SU-DHL-6 (cell line): ENCODE measurements around the gene UBC.
"Not testable (repeated sequence)": the region's sequence is repeated elsewhere in the genome, so short reads cannot be mapped to it uniquely, and the experiment has no call there.

ENCODE experiments used
- H2AFZ ChIP-seq: fragments of 200-600 bp; sonication (generic); 2 replicates; pipeline ENCODE4 v1.6.1; 2014; ENCODE audit warnings: low read depth, mild to moderate bottlenecking, moderate library complexity, mixed read lengths, antibody characterized with exemption, low read length; ENCODE audit not compliant: severe bottlenecking
- H3F3A ChIP-seq: fragments of 200-600 bp; shearing (Covaris generic); 2 replicates; pipeline ENCODE4 v1.6.0; 2016; ENCODE audit warnings: antibody characterized with exemption, mild to moderate bottlenecking; ENCODE audit not compliant: insufficient read depth
- H3K27ac ChIP-seq: fragments of 200-600 bp; sonication (generic); 2 replicates; pipeline ENCODE4 v1.5.1; 2016; ENCODE audit warnings: low read depth, mild to moderate bottlenecking, low read length, moderate library complexity, mixed read lengths
- H3K27me3 ChIP-seq: fragments of 200-600 bp; sonication (generic), shearing (Covaris generic); 2 replicates; pipeline ENCODE4 v1.6.0; 2014; ENCODE audit warnings: mild to moderate bottlenecking, low read length
- H3K36me3 ChIP-seq: fragments of 200-600 bp; sonication (generic); 2 replicates; pipeline ENCODE4 v1.6.1; 2014; ENCODE audit warnings: mild to moderate bottlenecking, low read length, mixed read lengths
- H3K4me2 ChIP-seq: fragments of 300-600, 200-600 bp; shearing (Covaris generic), sonication (generic); 2 replicates; pipeline ENCODE4 v1.6.0; 2014; ENCODE audit warnings: low read length, low read depth, mild to moderate bottlenecking; ENCODE audit not compliant: poor library complexity, severe bottlenecking
- H3K4me3 ChIP-seq: fragments of 200-600 bp; sonication (generic); 2 replicates; pipeline ENCODE4 v1.5.1; 2014; ENCODE audit warnings: antibody characterized with exemption, low read length, mild to moderate bottlenecking, mixed read lengths; ENCODE audit not compliant: insufficient read depth, poor library complexity, severe bottlenecking
- H3K79me2 ChIP-seq: fragments of 200-600 bp; sonication (generic); 2 replicates; pipeline ENCODE4 v1.6.1; 2014; ENCODE audit warnings: mild to moderate bottlenecking, low read length, moderate library complexity; ENCODE audit not compliant: insufficient read depth
- H3K9ac ChIP-seq: fragments of 200-600 bp; sonication (generic); 2 replicates; pipeline ENCODE4 v1.7.0; 2014; ENCODE audit warnings: mild to moderate bottlenecking, low read length
- H3K9me2 ChIP-seq: fragments of 200-600 bp; sonication (generic); replicated peaks from 2 replicates; pipeline ENCODE4 v1.6.1; 2014; ENCODE audit warnings: low read length; ENCODE audit not compliant: insufficient read depth
- H3K9me3 ChIP-seq: fragments of 200-600 bp; sonication (generic); 2 replicates; pipeline ENCODE4 v1.6.1; 2014; ENCODE audit warnings: low read length, mixed read lengths; ENCODE audit not compliant: insufficient read depth
- H4K20me1 ChIP-seq: fragments of 200-600 bp; sonication (generic); 2 replicates; pipeline ENCODE4 v1.6.1; 2014; ENCODE audit warnings: low read depth, mild to moderate bottlenecking, antibody characterized with exemption, low read length, moderate library complexity, mixed read lengths
- EZH2phosphoT487 ChIP-seq: fragments of 200-600 bp; sonication (generic), shearing (Covaris generic); conservative IDR thresholded peaks from 2 replicates; pipeline ENCODE4 v1.6.1; 2018; ENCODE audit warnings: mild to moderate bottlenecking, antibody characterized with exemption, low read length, moderate library complexity, mixed read lengths
- TF ChIP-seq, protein P1 (sequence below): fragments of 200-600 bp; sonication (generic); IDR thresholded peaks from one replicate; pipeline ENCODE4 v1.5.1; 2017; ENCODE audit warnings: antibody characterized with exemption, mild to moderate bottlenecking, low read length, moderate library complexity; ENCODE audit not compliant: insufficient read depth, poor library complexity, severe bottlenecking

UBC gene

DNA sequence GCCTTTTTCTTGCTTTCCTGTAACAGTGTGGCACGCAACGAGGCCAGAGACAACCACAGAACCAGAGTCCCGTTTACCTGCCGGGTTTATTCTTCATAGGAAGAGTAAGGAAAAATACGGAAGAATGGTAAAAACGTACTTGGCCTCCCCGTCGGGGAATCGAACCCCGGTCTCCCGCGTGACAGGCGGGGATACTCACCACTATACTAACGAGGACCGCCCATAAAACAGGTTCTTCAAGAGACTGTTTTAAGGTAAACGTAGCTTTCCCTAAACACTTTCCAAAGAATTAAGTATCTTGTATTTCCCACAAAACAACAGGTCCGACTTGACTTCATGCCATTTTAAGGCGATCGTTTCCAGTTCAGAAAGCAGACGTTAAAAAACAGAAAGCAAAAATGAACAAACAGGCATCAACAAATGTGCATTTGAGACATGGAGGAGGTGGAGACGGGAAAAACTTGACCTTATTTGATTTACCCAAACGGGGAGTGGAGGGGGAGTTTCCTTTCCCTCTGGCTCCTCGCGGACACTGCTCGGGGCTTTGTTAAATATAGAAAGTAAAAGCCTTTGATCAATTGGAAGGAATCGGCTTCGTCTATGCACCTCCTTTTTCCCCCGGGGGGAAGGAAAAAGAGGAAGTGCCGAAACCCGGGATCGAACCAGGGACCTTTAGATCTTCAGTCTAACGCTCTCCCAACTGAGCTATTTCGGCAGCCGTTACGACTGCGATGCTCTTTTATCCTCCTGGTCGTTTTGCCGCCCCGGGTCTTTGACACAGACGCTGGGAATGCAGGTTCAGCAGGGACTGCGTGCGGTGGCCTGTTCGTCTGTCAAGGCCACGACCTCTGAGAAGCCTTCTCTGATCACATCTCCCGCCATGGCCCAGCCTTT lies 13.0 kb upstream of the UBC start:
- Histone ChIP-seq H3K27me3 (no peaks in the 10 kb centered on the region), H3K27ac (peak overlapping the region; percentile 45), H4K20me1 (no peaks in the 10 kb centered on the region), H2AFZ (no peak overlapping the region), H3K4me3 (peak overlapping the region; percentile 76), H3K9me3 (no peaks in the 10 kb centered on the region), H3K4me2 (peak overlapping the region; percentile 88), H3K36me3 (no peaks in the 10 kb centered on the region), H3F3A (peaks cover 3% of the 10 kb centered on the region; the same call in 1 of the 2 replicates), H3K79me2 (no peaks in the 10 kb centered on the region), H3K9ac (peak overlapping the region; percentile 52), H3K9me2 (no peaks in the 10 kb centered on the region)
- no peak for TF ChIP-seq EZH2phosphoT487
- TF ChIP-seq, protein P1, sequence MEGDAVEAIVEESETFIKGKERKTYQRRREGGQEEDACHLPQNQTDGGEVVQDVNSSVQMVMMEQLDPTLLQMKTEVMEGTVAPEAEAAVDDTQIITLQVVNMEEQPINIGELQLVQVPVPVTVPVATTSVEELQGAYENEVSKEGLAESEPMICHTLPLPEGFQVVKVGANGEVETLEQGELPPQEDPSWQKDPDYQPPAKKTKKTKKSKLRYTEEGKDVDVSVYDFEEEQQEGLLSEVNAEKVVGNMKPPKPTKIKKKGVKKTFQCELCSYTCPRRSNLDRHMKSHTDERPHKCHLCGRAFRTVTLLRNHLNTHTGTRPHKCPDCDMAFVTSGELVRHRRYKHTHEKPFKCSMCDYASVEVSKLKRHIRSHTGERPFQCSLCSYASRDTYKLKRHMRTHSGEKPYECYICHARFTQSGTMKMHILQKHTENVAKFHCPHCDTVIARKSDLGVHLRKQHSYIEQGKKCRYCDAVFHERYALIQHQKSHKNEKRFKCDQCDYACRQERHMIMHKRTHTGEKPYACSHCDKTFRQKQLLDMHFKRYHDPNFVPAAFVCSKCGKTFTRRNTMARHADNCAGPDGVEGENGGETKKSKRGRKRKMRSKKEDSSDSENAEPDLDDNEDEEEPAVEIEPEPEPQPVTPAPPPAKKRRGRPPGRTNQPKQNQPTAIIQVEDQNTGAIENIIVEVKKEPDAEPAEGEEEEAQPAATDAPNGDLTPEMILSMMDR: no peak

- H3K9me3 ChIP-seq, H3K9me2 ChIP-seq, H3K4me2 ChIP-seq, H3K27ac ChIP-seq, H3K36me3 ChIP-seq, H4K20me1 ChIP-seq, H3K4me3 ChIP-seq, H3K9ac ChIP-seq, H3K27me3 ChIP-seq, H2AFZ ChIP-seq, H3K79me2 ChIP-seq: not testable (repeated sequence)
- peaks cover 17% of the 10 kb centered on the region for H3F3A ChIP-seq
Measured at GRCh38 chr12:124925782-124926181, 11.3 kb upstream of the UBC start.

DNA sequence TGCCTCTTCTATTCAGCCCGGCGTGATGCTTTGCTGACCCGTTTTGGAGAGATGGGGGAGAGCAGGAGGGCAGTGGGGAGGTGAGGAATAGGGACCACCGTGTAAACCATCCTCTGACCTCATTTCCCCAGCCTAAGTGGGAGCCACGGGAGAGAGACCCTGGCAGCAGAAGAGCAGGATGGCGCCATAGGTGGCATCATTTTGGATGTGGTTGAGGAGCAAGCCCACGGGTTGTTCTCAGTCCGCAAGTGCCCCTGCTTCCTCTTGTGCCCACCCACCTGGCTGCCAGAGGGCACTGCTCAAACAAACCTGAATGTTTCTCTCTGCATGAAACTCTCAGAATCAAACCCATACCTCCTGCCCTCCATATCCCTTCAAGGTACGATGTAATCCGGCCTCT lies 10.7 kb upstream of the UBC start:
- no peaks in the 10 kb centered on the region for H3K9me2 ChIP-seq
- TF ChIP-seq, protein P1: no peak
- TF ChIP-seq EZH2phosphoT487: no peak
- H3F3A ChIP-seq: peaks cover 21% of the 10 kb centered on the region
- no peak overlapping the region for H3K4me2 ChIP-seq
- no peak overlapping the region for H3K4me3 ChIP-seq
- no peak overlapping the region for H2AFZ ChIP-seq
- no peaks in the 10 kb centered on the region for H3K79me2 ChIP-seq
- H3K9me3 ChIP-seq: no peaks in the 10 kb centered on the region
- no peak overlapping the region for H3K9ac ChIP-seq
- no peaks in the 10 kb centered on the region for H3K27me3 ChIP-seq
- H4K20me1 ChIP-seq: no peaks in the 10 kb centered on the region
- no peaks in the 10 kb centered on the region for H3K36me3 ChIP-seq
- no peak overlapping the region for H3K27ac ChIP-seq
